ENCODE results near the gene BTBD18.

Gene BTBD18

DNA sequence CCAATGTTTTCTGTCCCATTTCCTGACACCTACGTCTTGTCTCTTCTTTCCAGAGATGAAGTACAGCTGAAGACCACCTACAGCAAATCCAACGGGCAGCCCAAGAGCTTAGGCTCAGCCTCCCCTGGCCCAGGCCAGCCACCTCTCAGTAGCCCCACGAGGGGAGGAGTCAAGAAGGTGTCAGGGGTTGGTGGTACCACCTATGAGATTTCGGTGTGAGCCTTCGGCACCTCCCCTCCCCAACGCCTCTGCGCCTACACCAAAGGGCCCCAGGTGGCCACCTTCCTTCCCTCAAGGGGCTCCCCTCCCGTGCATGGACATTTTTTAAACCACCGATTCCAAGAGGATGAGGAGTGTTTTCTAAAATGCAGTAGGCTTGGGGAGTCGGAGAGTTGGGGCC lies 51.8 kb downstream of the BTBD18 start:
- H3K4me3 ChIP-seq (ENCODE audit: low read depth, low read length): no peak overlapping the region
- DNase-seq (ENCODE audit: low read depth): no peak
- TF ChIP-seq, protein P1, sequence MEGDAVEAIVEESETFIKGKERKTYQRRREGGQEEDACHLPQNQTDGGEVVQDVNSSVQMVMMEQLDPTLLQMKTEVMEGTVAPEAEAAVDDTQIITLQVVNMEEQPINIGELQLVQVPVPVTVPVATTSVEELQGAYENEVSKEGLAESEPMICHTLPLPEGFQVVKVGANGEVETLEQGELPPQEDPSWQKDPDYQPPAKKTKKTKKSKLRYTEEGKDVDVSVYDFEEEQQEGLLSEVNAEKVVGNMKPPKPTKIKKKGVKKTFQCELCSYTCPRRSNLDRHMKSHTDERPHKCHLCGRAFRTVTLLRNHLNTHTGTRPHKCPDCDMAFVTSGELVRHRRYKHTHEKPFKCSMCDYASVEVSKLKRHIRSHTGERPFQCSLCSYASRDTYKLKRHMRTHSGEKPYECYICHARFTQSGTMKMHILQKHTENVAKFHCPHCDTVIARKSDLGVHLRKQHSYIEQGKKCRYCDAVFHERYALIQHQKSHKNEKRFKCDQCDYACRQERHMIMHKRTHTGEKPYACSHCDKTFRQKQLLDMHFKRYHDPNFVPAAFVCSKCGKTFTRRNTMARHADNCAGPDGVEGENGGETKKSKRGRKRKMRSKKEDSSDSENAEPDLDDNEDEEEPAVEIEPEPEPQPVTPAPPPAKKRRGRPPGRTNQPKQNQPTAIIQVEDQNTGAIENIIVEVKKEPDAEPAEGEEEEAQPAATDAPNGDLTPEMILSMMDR (IDR thresholded peaks at IDR 0.05; ENCODE audit: low read depth, low read length, missing control alignments): no peak

DNA sequence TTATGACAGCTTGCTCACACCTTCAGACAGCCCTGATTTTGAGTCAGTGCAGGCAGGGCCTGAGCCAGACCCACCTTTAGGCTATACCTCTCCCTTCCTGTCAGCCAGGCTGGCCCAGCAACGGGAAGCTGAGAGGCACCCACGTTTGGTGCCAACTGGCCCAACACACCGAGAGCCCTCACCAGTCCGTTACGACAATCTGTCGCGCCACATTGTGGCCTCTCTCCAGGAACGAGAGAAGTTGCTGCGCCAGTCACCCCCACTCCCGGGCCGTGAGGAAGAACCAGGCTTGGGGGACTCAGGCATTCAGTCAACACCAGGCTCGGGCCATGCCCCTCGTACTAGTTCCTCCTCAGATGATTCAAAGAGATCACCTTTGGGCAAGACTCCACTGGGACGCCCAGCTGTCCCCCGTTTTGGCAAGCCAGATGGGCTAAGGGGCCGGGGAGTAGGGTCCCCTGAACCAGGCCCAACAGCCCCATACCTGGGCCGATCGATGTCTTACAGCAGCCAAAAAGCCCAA lies 52.7 kb downstream of the BTBD18 start:
- DNase-seq (ENCODE audit: low read depth): no peak
- no peak overlapping the region for H3K4me3 ChIP-seq (ENCODE audit: low read depth, low read length)
- TF ChIP-seq, protein P1 (IDR thresholded peaks at IDR 0.05; ENCODE audit: low read depth, low read length, missing control alignments): no peak
